NCI-H748 treated with DMSO at 0.1 percent for 48 hours (cell line): Measurements from ENCODE around the gene PAPPA.
A peak's percentile ranks its signal among the peaks of the same experiment; 100 is the strongest.

Experiments
- DNase-seq: peaks from one replicate; lab custom pipeline; 2025; lab: John Stamatoyannopoulos, UW

The PAPPA gene

GRCh38 chr9:116153765-116154333 is at the start of gene PAPPA:
Gene PAPPA, plus strand, starts transcription at chr9:116153791. Its CDS starts 382 bp downstream, at chr9:116154173.
- no peak for DNase-seq

- DNase-seq, result no peak
Measured at GRCh38 chr9:116103976-116104820, 49.4 kb upstream of the PAPPA start.

- DNase-seq, result no peak
Measured at GRCh38 chr9:116112236-116112635, 41.4 kb upstream of the PAPPA start.

- DNase-seq, result no peak
Measured at GRCh38 chr9:116115761-116116353, 37.7 kb upstream of the PAPPA start.

- DNase-seq, result no peak
Measured at GRCh38 chr9:116116393-116116792, 37.2 kb upstream of the PAPPA start.

GRCh38 chr9:116123171-116123570 is 30.4 kb upstream of the PAPPA start:
- no peak for DNase-seq

- no peak for DNase-seq
Measured at GRCh38 chr9:116124472-116125040, 29.0 kb upstream of the PAPPA start.

- no peak for DNase-seq
Measured at GRCh38 chr9:116133163-116133562, 20.4 kb upstream of the PAPPA start.

- no peak for DNase-seq
Measured at GRCh38 chr9:116134975-116135374, 18.6 kb upstream of the PAPPA start.

- no peak for DNase-seq
Measured at GRCh38 chr9:116137010-116137409, 16.6 kb upstream of the PAPPA start.

GRCh38 chr9:116137581-116137980 is 16.0 kb upstream of the PAPPA start:
- no peak for DNase-seq

- DNase-seq, result no peak
Measured at GRCh38 chr9:116141864-116142561, 11.6 kb upstream of the PAPPA start.

- DNase-seq, result no peak
Measured at GRCh38 chr9:116142706-116143492, 10.7 kb upstream of the PAPPA start.

GRCh38 chr9:116144038-116144437 is 9.6 kb upstream of the PAPPA start:
- no peak for DNase-seq

- DNase-seq, result no peak
Measured at GRCh38 chr9:116144555-116144954, 9.0 kb upstream of the PAPPA start.

- no peak for DNase-seq
Measured at GRCh38 chr9:116145036-116145435, 8.6 kb upstream of the PAPPA start.

GRCh38 chr9:116147821-116148220 is 5.8 kb upstream of the PAPPA start:
- no peak for DNase-seq

GRCh38 chr9:116149844-116150243 is 3.7 kb upstream of the PAPPA start:
- peak; percentile 13 for DNase-seq

- DNase-seq, result no peak
Measured at GRCh38 chr9:116151199-116151598, 2.4 kb upstream of the PAPPA start.

GRCh38 chr9:116151966-116152381 is 1.6 kb upstream of the PAPPA start:
- no peak for DNase-seq

GRCh38 chr9:116152390-116152789 is 1.2 kb upstream of the PAPPA start:
- DNase-seq, result peak; percentile 51
